ENCODE data around the gene DAZAP1.

Gene DAZAP1

DNA sequence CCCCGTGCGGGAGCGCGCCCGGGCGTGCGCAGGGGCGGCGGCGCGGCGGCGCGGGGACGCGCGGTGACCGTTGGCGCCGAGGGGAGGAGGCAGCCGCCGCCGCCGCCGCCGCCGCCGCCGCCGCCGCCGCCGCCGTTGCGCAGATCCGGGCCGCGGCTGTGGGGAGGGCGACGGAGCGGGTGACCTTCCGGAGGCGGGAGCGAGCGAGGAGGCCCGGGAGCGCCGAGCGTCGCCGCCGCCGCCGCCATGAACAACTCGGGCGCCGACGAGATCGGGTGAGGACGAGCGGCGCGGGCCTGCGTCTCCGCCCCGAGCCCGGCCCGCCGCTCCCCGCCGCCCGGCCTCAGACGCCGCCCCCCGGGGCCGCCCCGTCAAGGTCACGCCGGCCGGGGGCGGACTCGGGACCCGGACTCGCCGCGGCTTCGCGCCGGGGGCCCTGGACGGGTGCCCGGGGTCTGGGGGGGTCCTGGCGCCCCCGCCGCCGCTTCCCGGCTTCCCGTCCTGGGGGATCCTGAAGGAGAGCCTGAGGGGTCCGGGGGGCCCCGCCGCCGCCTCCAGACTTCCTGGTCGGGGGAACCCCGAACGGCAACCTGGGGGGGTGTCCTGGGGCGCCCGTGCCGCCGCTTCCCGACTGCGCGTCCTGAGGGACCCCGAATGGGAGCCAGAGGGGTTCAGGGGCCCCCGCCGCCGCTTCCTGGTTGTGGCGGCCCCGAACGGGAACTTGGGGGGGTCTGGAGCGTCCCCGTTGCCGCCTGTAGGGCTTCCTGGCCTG lies at the start of gene DAZAP1:
TSS of gene DAZAP1 (plus strand) at position 59 of the 772 bp plus-strand sequence. CDS start at position 247, 188 bp downstream.
- peak; percentile 18 for DNase-seq (ENCODE audit: low read depth)

DNA sequence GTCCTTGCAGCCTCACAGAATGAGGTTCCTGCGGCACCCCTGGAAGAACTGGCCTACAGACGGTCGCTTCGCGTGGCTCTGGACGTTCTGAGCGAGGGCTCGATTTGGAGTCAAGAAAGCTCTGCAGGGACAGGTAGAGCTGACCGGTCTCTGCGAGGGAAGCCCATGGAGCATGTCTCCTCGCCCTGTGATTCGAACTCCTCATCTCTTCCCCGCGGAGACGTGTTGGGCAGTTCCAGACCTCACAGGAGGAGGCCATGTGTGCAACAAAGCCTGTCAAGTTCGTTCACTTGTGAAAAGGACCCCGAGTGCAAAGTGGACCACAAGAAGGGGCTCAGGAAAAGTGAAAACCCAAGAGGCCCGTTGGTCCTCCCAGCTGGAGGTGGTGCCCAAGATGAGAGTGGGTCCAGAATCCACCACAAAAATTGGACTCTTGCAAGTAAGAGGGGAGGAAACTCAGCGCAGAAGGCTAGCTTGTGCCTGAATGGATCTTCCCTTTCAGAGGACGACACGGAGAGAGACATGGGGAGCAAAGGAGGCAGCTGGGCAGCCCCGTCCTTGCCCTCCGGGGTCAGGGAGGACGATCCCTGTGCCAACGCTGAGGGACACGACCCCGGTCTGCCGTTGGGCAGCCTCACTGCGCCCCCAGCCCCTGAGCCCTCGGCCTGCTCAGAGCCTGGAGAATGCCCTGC lies 47.1 kb upstream of the DAZAP1 start:
- no peak for DNase-seq (ENCODE audit: low read depth)

DNA sequence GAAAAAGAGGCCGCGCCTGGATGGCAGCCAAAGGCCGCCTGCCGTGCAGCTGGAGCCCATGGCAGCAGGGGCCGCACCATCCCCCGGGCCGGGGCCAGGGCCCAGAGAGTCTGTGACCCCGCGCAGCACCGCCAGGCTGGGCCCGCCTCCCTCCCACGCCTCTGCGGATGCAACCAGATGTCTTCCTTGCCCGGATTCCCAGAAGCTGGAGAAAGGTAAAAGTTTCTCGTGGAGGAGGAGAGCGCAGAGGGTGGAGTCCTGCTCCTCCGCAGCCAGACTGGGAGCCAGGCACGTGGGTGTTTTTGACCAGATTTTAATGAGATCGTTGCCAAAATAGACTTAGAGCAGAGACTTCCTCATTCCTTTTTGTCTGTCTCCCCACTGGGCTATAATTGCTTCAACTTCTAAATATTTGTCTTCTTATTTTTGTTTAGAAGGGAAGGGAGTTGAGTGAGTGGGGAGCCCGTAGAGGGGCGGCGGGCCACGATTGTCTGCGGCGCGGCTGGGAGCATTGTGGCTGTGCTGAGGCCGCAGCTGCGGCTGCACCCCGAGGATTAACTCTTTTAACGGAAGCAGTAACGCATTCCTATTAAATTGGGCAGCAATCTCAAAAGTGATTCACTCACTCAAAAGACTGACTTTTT lies 46.4 kb upstream of the DAZAP1 start:
- DNase-seq (ENCODE audit: low read depth), result no peak

DNA sequence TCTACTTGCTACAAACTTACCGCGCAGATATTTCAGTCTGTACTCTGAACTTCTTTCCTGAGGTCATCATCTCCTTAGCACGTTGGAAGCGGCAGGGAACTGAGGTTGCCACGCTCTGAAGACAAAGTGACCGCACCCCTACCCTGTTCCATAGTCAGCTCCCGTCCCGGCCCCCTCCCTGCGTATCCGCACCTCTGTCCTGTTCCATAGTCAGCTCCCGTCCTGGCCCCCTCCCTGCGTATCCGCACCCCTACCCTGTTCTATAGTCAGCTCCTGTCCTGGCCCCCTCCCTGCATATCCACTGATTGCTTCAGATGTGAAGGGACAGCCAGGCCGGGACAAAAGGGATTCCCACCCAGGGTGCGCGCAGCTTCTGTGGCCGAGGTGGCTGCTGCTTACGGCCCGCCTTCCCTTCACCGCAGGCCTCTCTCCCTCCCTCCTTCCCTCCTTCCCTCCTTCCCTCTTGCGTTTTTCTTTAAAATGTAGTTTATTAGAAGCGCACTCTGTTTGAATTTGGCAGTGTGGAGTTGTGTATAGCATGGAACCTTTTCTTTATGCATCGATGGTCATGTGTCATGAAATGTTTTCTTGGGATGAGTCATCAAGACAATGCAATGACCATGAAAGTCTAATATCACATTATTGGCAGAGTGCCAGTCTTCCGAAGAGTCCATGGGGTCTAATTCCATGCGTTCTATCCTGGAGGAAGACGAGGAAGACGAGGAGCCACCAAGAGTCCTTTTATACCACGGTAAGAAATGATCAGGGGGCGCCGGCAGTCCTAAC lies 45.6 kb upstream of the DAZAP1 start:
- DNase-seq (ENCODE audit: low read depth), result no peak

DNA sequence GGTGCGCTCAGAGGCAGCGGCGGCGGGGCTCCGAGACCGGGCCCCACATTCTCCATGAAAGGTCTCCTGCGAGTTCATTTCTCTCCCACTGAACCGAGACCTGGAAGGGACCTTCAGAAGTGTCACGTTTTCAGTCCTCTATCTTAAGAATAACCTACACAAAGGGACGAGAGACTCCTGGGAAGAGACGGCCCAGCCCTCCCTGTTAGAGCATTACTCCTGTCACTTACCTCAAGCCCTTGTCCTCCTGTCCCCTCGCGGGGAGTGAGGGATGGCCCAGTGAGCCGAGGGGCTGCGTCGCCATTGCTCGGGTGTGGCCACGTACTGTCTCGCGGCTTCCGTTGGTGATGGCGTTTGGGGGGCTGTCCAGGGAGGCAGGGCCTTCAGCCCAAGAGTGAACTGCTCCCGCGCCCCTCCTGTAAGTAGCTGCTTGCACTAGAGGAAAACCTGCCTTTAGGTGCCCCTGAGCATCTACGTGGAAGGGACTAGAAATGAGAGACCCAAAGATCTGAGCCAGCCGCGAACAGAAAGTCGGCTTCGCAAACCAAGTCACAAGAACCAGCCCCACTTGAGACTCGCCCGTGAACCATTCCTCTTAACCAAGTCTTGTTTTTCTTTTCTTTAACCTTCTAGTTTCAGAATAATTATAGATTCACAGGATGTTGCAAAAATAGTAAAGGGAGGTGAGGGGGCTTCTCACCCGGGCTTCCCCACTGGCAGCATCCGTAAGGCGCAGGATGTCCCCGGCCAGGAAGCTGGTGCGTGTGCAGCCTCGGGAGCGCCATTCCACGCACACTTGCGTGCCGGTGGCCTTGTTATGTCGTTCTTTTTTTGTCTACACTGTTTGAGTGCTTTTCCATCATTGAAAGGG lies 44.8 kb upstream of the DAZAP1 start:
- no peak for DNase-seq (ENCODE audit: low read depth)

DNA sequence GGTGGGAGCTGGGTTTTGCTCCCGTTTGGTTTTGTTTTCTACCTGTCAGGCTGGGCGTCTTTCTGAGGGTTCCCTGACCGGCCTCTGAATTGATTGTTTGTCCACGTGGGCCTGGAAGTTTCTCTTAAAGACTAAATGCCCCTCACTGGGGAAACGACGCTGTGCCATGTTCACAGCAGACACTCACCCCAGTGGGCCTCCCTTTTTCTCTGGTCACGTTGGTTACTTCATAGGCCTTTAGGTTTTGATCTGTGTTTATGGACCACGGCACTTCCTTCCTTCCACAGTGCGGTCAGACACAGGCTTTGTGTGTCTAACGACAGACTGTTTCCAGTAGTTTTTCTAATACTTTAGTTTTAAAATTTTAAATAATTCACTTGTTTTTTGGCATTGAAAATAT lies 43.8 kb upstream of the DAZAP1 start:
- DNase-seq (ENCODE audit: low read depth), result no peak

DNA sequence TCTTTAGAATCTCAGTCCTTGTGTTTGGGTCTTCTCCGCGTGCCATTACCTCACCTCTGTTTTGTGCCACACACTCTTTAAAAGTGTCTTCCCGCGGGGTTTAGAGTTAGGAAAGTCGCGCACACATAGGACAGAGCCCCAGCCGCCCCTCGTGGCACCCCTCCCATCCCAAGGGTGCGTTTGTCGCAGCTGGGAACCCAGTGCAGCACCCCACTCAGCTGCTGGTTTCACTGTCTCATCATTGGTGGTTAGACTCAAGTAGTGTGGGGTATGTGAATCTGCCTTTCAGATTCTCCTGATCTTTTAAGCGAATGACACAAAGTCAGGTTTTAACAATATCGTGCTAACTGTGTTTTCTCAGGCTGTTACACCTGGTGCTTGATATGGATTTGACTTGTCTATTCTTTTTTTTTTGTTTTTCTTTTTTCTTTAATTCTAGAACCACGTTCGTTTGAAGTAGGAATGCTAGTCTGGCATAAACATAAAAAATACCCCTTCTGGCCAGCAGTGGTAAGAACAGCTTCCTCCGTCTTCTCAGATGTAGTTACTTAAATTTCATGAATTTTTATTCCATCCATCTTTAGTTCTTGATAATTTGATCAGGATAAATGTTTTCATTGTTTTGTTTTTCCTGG lies 43.2 kb upstream of the DAZAP1 start:
- DNase-seq (ENCODE audit: low read depth), result no peak

DNA sequence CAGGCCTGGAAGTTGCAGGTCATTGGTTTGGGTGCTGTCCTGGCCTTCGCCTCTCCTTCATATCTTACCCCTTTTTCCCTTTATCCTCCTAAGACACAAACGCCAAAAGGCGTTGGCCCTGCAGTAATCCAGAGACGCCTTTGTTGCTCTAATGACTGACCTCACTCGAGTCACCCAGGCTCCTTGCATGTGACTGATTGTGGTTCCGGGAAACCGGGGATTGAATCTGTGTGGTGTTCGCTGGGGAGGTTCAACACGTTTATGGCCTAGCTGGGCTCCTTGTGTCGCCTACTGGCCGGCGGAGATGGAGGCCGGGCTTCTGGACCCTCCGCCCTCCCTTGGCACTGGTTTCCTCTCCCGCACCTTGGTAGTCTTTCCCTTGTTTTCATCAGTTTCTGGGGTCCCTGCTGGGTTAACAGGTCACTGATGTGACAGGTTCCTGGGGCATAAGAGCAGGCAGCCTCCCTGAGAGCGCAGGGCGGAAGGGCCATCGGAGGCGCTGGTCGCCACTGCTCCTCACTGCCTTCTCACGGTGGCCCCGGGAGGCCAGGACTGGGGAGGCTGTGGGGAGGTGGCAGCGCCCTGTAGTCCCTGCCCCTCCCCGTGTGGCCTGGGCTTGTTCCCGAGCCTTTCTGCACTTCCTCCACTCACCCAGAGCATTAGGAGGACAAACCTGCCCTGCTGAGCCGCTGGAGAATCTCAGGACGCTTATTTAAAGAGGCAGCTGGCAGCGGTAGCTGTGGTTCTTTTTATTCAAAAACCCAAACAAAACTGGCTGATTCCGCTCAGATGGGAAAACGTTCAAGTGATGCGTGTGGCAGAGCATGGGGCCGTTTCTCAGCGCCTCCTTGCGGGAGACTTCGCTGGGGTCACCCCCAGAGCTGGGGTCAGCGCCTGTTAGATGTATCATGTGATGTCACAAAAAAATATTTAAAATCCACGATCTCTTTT lies 41.8 kb upstream of the DAZAP1 start:
- no peak for DNase-seq (ENCODE audit: low read depth)

DNA sequence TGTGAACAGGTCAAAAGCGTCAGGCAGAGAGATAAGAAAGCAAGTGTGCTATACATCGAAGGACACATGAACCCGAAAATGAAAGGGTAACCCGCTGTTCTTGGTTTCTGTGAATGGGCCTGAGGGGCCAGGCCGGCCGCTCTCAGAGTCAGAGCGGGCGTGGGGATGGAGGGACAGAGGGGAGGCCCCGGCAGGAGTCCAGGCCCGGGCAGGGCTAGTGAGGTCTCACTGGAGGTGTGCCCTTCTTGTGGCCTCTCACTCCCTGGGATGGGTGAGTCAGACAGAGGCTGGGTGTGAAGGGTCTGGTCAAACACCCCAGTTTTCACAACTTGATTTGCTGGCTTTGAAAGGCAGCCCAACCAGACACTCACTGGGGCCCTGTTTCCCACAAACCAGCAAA lies 41.1 kb upstream of the DAZAP1 start:
- no peak for DNase-seq (ENCODE audit: low read depth)

DNA sequence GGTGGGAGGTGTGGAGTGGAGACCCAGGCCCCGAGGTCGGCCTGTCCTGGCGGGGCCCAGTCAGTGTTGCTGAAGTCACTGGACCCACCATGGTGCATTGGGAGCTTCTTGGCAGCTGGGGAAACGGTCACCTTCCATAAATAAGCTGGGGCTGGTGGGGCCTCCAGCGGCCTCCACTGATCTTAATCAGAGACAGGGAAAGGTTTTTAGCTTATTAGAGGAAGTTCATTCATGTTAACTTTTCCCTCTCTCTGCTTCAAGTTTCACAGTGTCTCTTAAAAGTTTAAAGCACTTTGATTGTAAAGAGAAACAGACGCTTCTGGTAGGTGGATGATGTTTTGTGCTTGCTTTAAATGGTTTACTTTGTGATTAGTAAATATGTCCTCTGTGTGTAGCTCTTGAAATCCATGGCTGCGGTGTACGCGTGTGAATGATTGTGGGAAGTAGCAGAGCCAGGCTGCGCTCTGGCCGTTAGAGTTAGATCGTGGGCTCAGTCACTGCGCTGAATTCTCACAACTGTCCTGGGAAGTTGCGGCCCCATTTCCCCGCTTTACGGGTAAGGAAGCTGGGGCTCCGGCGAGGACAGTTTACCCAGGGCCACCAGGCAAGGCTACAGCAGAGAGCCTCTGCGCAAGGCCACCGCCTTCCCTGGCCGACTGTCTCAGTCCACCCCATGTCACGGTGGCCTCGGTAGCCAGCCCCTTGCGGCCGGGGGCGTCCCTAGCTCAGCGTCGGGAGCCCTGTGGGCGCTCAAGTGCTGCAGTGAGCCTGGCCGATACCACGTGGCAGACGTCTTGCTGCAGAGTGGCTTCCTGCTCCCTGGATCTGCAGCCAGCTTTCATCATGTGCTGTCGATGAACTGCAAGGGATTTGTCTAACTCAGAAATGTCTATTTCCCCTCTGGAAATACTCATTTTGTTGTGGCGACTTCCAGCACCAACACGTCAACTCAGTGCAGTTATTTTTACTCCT lies 40.2 kb upstream of the DAZAP1 start:
- DNase-seq (ENCODE audit: low read depth), result no peak

DNA sequence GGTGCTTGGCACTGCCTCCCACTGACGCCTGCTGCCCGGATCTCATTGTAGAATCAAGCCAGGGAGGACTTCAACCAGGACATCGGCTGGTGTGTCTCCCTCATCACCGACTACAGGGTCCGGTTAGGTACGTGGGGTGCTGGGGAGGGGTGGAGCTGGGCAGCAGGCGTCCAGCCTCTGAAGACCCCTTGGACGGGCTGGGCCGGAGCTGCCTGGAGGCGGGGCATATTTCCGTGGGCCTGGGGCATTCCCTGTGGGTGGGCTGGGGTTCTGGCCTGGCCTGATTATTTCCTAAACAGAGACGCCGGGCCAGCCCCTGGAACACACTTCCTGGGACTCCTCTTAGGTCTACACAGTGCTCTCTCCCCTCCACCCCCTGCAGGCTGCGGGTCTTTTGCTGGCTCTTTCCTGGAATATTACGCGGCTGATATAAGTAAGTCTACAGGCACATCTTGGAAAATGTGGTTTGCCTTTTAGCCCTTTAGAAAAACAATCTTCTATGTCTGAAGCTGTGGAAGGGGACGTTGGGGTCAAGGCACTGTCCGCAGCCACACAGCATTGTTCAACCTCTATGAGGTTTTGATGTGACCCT lies 38.1 kb upstream of the DAZAP1 start:
- DNase-seq (ENCODE audit: low read depth), result no peak

DNA sequence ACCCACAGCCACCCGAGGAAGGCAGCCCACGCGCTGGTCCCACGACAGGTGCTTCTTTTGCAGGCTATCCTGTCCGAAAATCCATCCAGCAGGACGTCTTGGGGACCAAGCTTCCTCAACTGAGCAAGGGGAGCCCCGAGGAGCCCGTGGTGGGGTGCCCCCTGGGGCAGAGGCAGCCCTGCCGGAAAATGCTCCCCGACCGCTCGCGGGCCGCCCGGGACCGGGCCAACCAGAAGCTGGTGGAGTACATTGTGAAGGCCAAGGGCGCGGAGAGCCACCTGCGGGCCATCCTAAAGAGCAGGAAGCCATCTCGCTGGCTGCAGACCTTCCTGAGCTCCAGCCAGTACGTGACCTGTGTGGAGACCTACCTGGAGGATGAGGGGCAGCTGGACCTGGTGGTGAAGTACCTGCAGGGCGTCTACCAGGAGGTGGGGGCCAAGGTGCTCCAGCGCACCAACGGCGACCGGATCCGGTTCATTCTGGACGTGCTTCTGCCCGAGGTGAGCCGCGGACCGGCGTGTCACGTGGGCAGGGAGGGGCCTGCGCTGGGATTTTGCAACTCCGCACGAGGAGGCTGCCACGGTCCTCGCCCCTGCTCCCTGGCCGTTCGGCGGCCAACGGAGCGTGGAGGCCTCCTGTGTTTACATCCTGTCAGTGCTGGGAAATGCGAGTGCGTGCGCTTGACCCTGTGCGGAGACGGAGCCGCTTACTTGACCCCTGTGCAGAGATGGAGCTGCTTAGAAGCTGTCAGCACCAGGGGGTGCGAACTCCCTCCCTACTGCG lies 36.6 kb upstream of the DAZAP1 start:
- no peak for DNase-seq (ENCODE audit: low read depth)

DNA sequence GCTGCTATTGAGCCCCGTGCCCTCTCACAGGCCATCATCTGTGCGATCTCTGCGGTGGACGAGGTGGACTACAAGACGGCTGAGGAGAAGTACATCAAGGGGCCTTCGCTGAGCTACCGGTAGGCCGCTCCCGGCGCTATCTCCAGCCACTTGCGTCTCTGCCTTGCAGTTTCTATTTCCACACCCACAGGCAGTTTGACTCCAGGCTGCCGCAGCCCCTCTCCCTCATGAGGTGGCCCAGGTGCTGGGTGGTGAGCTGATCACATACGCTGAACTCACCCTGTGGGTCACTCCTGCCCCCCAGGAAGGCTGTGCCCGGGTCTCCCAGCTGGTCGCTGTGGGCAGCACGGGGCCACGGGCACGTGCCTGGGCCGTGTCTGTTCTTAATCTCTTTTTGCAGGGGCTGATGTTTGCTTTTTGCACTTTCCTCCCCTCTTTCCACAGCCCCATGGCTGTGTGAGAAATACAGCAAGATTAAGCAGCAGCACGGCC lies 34.3 kb upstream of the DAZAP1 start:
- DNase-seq (ENCODE audit: low read depth), result no peak

DNA sequence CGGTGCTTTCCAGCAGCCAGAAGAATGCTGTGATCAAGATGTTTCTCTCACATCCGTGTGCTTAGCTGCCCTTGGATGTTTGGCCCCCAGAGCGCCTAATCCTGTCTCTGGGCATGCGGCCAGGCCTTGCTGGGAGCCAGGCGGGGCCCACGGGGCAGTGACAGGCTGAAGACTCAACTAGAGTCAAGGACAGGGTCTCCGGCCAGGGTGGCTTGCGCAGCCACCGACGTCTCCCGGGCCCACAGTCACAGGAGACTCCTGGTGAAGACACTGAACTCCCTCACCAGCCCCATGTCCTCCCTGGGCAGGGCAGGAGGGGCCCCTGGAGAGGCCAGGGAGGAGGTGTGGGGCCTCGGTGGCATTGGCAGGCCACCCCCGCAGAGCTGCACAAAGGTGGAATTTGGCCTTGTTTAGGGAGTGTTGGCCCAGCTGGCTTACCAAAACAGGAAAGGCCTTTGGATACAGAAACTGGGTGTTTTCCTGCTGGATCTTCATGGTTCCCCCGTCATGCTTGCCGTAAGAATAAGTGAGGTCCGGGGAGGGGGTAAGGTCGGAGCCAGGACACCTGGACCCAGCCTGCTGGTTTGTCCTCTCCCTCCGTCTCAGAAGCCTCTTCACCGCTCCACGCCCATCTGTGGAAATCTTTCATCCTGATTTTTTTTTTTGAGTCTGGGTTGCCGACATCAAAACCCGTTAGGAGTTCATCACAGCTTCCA lies 33.7 kb upstream of the DAZAP1 start:
- DNase-seq (ENCODE audit: low read depth), result no peak

DNA sequence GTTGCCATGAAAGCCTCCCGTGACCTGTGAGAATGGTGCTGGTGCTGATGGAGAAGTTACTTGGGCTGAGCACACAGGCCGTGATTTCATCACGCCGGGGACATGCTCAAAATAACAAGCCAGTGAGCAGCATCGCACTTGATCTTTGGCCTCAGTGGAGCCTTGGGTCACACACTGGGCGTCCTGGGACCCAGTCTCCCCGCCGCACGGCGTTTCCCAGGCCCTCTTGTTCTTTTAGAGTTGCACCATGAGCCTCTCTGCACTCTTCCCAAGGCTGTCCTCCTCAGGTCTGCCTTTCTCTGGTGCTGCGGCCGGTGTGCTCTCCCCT lies 33.2 kb upstream of the DAZAP1 start:
- DNase-seq (ENCODE audit: low read depth), result no peak

DNA sequence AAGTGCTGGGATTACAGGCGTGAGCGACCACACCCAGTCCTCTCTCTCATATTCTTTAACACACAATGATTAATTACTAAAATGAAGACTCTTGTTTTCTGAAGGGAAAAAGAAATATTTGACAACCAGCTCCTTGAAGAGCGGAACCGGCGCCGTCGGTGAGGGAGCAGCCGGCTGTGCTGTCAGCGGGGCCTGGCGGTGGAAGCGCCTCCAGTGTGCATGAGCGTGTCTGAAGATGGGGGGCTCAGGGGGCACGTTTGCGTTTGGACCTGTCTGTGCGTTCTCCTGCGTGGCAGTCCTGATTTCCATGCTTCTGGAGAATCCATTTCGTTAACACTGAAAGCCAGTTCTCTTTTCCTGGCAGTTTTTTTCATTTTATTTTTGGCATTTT lies 31.0 kb upstream of the DAZAP1 start:
- DNase-seq (ENCODE audit: low read depth), result no peak

All from stimulated activated CD4-positive, alpha-beta T cell treated with anti-CD3 and anti-CD28 coated beads, Interleukin-2, amount 100 ng/mL, for 4 hours (primary cell).